HG03432 (cell line): ENCODE results near the gene GRID2.
A peak's percentile ranks its signal among the peaks of the same experiment; 100 is the strongest.

Source experiments
- ATAC-seq: cut with Tn5 transposase; IDR thresholded peaks from one replicate; pipeline ENCODE4 v1.9.1; 2021; ENCODE audit warnings: mild to moderate bottlenecking, moderate library complexity; ENCODE audit not compliant: unreplicated experiment

Gene GRID2

GRCh38 chr4:92521941-92522340 lies 218.2 kb downstream of the GRID2 start:
- no peak for ATAC-seq

GRCh38 chr4:92522356-92522755 lies 218.6 kb downstream of the GRID2 start:
- ATAC-seq: peak; percentile 38

GRCh38 chr4:92524131-92524530 lies 220.4 kb downstream of the GRID2 start:
- no peak for ATAC-seq

- ATAC-seq: no peak
Observed at GRCh38 chr4:92528541-92528940, 224.8 kb downstream of the GRID2 start.

GRCh38 chr4:92529510-92529909 lies 225.7 kb downstream of the GRID2 start:
- no peak for ATAC-seq

- no peak for ATAC-seq
Observed at GRCh38 chr4:92535599-92535998, 231.8 kb downstream of the GRID2 start.

- ATAC-seq: no peak
Observed at GRCh38 chr4:92551616-92552015, 247.8 kb downstream of the GRID2 start.

GRCh38 chr4:92566269-92566668 lies 262.5 kb downstream of the GRID2 start:
- ATAC-seq: no peak

- ATAC-seq: no peak
Observed at GRCh38 chr4:92580816-92581215, 277.1 kb downstream of the GRID2 start.

- ATAC-seq: no peak
Observed at GRCh38 chr4:92599044-92599443, 295.3 kb downstream of the GRID2 start.

GRCh38 chr4:92600638-92601037 lies 296.9 kb downstream of the GRID2 start:
- no peak for ATAC-seq

- ATAC-seq: no peak
Observed at GRCh38 chr4:92606227-92606626, 302.5 kb downstream of the GRID2 start.

GRCh38 chr4:92615049-92615448 lies 311.3 kb downstream of the GRID2 start:
- no peak for ATAC-seq

GRCh38 chr4:92618968-92619367 lies 315.2 kb downstream of the GRID2 start:
- ATAC-seq: no peak

GRCh38 chr4:92629302-92629701 lies 325.5 kb downstream of the GRID2 start:
- ATAC-seq: no peak

- no peak for ATAC-seq
Observed at GRCh38 chr4:92634882-92635281, 331.1 kb downstream of the GRID2 start.

- no peak for ATAC-seq
Observed at GRCh38 chr4:92636038-92636806, 332.5 kb downstream of the GRID2 start.

- ATAC-seq: no peak
Observed at GRCh38 chr4:92641409-92641808, 337.6 kb downstream of the GRID2 start.

- ATAC-seq: no peak
Observed at GRCh38 chr4:92646826-92647225, 343.1 kb downstream of the GRID2 start.

GRCh38 chr4:92651536-92651935 lies 347.8 kb downstream of the GRID2 start:
- ATAC-seq: no peak

GRCh38 chr4:92654084-92654483 lies 350.3 kb downstream of the GRID2 start:
- no peak for ATAC-seq

GRCh38 chr4:92657695-92658094 lies 353.9 kb downstream of the GRID2 start:
- ATAC-seq: no peak

GRCh38 chr4:92658318-92658717 lies 354.6 kb downstream of the GRID2 start:
- ATAC-seq: no peak
